IPS DF 4.7 (cell line): ENCODE measurements around the gene GTF2A1.
"Not testable (repeated sequence)": the region's sequence is repeated elsewhere in the genome, so short reads cannot be mapped to it uniquely, and the experiment has no call there.

Source experiments
- DNase-seq: peaks from one replicate; pipeline ENCODE4 v3.0.0-alpha.2; 2013; ENCODE audit warnings: low spot score; ENCODE audit errors: extremely low read depth

GTF2A1 gene

DNA sequence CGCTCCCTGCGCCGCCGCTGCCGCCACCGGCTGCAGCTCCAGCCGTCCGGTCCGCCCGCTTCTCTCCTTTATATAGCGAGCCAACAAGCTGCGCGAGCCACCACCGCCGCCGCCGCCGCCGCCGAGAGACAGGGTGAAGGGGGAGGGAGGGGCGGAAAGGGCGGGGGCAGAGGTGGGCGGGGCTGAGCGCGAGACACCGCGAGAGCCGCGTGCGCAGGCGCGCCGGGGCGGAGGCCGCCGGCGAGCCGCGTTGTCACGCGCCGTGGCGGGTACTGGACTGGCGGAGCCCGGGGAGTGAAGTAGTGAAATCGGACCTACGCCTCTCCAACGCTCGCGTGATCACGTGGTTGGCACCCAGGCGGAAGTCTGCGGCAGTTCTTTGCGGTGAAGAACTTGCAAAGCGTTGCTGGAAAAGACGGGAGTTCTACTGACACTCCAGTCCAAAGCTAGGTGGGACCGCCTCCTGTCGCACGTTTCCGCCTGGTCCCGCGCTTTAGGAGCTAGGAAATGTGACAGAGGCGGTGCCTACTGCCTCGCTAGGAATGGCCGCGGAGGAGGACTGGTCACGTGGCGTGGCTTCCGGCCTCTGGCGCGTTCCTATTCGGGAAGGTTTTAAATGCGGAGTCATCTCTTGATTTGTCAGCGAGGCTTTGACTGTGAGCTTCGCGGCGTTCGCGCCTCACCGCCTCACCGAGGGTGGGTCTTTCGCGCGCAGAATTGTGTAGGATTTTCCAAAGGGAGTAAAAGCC is at the start of gene GTF2A1:
Gene GTF2A1 (minus strand): TSS at position 130 of the 749 bp plus-strand sequence. CDS start 441 bp downstream, outside the sequence.
- DNase-seq = peak; percentile 69

DNA sequence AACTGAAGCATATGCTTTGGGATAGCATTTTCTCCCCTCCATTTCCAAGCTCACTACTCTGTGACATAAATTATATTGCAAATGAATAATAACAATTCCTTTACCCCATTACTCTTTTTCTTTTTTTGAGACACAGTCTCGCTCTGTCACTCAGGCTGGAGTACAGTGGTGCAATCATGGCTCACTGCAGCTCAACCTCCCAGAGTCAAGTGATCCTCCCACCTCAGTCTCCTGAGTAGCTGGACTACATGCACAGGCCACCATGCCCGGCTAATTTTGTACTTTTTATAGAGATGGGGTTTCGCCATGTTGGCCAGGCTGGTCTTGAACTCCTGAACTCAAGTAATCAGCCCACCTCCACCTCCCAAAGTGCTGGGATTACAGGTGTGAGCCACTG is 49.2 kb upstream of the GTF2A1 start:
- DNase-seq = no peak

DNA sequence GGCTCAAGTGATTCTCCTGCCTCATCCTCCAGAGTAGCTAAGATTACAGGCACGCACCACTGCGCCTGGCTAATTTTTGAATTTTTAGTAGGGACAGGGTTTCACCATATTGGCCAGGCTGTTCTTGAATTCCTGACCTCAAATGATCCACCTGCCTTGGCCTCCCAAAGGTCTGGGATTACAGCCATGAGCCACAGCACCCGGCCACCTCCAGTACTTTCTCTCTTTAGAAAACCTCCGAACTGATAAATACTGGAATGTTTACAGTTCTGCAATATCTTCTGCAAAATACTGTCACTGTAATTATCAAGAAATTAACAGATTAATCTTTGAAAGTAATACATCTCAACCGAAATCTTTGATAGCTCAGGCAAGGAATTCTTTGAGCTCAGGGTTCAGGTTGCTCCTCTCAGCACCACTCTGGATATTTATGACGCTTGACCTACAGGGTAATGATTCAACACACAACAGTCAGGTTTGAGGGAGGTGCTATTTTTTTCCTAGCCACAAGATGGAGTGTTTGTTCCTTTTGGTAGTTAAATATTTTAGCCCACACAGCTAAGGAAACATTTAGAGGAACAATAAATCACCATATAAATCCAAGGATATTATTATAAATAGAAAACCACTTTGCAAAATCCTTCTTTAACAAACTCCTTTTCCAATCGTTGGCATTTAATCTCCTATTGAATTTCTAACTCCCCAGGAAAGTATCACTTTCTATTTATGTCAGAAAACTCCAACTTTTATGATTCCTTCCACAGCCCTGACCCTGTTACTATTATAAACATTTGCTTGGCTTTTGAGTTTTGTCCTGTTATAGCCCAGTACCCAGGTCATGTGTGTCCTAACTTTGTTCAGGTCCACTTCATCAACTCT is 48.6 kb upstream of the GTF2A1 start:
- peak; percentile 44 for DNase-seq

DNA sequence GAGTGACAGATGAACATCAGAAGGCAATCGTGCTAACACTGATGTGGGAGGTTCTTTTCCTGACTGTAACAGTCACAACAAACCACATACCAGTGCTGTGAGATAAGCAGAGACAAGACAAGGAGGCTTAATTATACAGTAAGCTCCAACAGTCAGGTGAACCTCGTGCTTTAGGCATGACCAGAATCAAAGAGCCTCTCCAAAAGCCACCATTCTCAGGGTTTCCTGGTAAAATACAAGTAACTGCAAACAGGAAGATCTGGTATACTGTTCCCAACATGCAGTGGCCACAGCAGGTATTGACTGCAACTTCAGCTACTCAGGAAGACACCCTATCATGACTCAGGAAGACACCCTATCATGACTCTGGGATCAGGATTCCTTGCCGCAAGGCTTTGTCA is 47.3 kb upstream of the GTF2A1 start:
- DNase-seq = no peak

DNA sequence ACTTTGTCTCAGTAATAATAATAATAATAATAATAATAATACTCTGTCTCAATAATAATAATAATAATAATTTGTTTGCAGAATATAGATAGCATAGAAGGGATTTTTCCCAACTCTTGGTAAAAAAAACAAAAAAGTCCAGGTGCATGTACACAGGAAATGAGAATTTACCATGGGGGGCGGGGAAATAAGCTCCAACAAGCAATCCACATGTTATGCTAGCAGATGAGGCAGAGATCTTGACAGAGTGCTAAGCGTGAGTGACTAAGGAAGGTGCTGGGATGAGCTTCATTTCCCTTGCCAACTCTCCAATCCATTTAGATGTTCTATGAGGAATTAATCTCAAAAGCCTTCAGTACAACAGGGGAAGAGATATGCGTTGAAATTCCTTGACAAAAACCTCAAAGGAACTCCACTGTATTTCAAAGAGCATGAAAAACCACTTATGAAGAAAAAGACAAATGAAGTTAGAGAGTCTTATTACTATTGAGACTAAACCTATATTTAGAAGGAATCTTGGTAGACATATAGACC is 44.9 kb upstream of the GTF2A1 start:
- no peak for DNase-seq

DNA sequence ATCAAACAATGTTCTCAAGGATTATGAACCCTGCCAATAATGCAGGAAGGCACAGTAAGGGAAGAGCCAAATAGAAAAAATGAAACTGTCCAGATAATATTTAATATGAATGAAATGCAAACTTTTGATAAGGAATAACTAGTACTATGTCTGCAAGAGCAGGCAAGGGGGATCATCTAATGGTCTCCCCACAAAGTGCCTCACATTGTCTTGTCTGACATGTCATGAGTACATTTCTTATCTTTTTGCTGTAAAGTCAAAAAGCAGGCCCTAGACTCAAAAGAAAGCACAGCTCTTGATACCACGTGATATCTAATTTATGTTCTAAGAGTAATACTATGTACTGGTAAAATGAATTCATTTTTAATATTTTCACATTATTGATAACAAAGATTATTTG is 43.9 kb upstream of the GTF2A1 start:
- no peak for DNase-seq

DNA sequence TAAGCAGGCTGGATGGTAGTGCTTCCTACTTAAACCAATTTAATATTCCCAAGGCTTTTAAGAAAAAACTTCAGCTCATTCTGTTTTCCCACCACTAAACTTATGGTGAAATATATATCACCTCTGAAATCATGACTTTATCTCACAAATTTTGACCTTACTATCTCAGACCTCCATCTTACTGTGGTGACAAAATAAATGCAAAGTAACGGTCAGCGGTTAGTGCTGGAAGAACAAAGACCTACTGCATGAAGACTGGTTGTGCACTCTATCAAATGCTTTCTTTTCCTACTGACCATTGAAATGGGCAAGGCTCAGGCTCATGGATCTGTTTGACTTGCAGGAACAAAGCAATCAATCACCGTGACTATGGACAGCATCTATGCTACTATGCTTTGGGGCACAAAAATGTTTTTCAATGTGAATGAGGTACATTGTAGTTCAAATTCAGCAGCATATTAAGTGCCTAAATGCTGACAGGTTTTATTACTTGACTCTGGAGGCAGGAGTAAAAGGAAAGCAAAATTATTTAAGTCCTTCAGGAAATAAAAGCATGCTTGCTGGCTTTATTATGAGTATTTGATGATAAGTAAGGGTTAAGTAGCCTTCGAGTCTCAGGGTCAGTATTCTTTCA is 43.1 kb upstream of the GTF2A1 start:
- DNase-seq = no peak

DNA sequence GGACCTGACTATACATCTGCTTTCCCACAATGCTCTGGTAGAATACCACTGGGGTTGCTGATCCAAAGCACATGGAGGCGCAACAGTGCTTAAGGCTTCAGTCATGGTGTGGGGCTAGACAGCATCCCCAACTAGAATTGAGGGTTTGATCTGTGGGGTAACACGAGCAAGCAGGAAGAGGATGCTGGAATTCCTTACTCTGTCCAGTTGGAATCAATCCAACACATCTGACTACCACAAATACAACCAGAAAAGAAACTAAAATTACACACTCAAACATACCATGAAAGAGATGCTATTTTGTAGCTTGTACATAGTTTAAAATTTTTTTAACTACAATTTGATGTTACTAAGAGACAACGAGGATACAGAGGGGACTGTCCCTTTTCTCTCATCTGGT is 40.4 kb upstream of the GTF2A1 start:
- DNase-seq = no peak

DNA sequence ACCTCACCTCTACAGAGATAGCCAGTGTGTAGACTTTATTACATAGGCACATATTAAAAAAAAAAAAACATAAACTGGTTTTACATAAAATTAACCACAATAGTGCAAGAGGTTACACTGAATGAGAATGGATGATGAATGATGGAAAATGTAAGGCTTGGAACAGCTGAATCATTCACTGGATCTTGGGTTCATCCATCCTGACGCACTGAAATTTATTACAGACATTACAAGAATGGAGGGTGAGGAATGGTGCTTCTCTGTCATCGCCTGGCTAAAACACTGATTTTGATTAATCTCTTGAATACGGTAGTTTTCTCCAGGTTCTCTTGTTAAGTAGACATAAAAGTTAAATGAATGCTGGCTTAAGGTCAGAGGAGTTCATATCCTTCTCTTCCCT is 40.0 kb upstream of the GTF2A1 start:
- DNase-seq = no peak

DNA sequence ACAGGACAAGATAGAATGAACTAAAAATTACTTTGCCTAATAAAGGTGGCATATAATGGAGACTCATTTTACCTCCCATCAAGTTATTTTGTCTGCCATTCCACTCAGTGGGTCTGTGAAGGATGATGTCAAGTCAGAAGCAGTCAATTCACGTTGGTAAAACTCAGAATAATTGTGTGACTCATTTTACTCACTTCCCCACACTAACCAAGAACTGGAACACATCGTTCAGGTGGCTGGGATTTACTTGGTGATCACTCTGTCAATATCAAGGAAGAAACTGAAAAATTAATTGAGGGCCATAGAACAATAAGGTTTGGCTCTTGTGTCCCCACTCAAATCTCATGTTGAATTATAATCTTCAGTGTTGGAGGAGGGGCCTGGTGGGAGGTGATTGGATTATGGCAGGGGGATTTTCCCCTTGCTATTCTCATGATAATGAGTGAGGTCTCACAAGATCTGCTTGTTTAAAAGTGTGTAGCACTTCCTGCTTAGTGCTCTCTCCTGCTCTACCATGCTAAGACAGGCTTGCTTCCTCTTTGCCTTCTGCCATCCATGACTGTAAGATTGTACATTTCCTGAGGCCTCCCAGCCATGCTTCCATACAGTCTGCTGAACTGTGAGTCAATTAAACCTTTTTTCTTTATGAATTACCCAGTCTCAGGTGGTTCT is 35.7 kb upstream of the GTF2A1 start:
- no peak for DNase-seq

DNA sequence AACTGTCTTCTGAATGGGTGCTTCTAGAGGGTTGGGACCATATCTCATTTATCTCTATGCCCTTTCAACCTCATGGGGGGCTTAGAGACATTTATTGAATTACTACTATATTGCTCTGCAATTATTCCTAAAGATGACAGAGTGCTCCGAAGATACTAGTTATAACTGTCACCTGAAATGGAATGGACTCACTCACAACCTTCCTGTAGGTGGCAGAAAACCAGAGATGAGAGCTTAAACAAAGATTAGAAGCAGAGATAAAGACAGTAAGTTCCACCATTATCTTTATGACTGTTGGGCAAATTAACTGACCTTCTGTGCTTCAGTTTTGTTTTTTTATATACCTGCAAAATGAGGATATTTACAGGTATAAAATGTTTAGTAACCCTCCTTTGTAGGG is 31.5 kb upstream of the GTF2A1 start:
- DNase-seq = no peak

DNA sequence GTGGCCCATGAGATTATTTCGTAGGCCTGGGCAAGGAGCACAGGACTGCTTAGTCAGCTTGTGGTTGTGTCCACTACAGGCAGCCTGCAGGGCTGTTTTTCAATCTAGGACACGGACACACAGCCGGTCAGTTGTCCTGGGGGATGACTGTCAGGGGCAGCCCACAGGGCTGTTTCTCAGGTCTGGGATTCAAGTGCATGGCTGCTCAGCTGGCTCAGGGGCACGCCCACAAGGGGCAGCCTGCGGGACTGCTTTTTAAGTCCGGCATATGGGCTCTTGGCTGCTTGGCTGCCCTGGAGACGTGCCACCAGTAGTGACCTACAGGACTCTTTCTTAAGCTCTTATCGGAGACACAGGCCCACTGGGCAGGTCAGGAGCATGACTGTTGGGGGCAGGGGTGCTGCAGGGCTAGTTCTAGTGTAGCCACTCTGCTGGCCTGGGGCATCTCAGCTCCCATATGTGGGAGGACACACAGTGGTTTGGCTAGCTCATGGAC is 26.6 kb upstream of the GTF2A1 start:
- no peak for DNase-seq

DNA sequence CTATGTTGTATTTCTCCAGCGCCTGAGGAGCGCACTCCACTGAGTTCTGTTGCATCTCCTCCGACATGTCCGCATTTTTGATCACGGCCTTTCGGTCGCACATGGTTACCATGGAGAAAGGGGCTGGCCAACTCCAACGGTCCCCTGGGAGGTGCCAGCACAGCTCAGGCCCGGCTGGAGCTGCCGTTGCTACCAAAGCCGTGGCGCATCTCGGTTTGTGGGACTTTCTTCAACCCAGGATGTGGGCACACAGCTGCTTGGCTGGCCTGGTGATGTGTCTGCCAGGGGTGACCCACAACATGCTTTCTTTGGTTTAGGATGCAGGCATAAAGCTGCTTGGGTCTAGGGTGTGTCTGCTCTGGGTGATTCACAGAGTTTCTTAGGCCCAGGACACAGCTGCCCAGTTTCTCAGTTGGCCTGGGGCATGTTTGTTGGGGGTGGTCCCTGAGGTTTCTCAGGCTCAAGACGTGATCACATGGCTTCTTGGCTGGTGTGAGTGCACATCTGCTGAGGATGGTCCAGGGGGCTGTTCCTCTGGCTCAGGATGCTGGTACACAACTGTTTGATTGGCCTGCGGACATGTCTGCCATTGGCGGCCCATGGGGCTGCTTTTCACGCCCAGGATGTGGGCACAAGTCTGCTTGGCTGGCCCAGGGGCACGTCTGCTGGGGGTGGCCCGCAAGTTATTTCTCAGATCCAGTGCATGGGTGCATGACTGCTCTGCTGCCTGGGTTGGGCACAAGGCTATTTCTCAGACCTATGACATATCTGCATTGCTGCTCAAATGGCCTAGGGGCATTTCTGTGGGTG is 25.9 kb upstream of the GTF2A1 start:
- no peak for DNase-seq

DNA sequence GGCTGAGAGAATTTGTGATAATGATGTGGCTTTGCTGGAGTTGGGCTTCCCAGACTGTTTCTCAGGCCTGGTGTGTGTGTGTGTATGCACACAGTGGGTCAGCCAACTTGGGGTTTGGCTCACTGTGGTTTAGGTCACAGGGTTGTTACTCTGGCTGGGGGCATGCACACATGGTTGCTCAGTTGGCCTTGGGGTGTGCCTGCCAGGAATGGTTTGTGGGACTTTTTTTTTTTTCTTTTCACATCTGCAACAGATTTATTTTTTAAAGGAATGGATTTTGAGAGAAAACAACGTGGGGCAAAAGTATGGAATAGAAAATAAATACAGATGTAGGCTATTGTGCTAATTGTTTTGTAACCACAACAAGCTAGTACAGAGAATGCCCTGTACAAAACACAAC is 25.0 kb upstream of the GTF2A1 start:
- DNase-seq = no peak

DNA sequence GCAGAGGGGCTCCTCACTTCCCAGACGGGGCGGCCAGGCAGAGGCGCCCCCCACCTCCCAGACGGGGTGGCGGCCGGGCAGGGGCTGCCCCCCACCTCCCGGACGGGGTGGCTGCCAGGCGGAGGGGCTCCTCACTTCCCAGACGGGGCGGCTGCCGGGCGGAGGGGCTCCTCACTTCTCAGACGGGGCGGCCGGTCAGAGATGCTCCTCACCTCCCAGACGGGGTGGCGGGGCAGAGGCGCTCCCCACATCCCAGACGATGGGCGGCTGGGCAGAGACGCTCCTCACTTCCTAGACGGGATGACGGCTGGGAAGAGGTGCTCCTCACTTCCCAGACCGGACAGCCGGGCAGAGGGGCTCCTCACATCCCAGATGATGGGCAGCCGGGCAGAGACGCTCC is 23.7 kb upstream of the GTF2A1 start:
- not testable (repeated sequence) for DNase-seq

DNA sequence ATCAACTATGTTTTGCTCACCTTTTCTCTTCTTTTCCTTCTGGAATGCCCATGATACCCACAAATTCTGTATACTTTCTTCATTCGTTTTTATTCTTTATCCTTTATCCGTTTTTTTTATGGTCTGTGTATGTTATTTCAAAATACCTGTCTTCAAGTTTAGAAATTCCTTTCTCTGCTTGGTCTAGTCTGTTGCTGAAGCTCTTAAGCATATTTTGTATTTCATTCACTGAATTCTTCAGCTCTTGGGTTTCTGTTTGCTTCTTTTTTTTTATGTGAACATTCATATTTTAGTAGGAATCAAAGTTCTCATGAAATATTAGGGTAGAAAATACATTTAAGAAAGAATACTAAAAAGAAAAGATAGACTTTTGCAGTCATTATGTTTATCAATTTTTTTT is 22.7 kb upstream of the GTF2A1 start:
- DNase-seq = no peak

DNA sequence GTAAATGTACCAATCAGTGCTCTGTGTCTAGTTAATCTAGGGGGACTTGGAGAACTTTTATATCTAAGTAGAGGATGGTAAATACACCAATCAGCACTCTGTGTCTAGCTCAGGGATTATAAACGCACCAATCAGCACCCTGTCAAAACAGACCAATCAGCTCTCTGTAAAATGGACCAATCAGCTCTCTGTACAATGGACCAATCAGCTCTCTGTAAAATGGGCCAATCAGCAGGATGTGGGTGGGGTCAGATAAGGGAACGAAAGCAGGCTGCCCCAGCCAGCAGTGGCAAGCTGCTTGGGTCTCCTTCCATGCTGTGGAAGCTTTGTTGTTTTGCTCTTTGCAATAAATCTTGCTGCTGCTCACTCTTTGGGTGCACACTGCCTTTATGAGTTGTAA is 16.1 kb upstream of the GTF2A1 start:
- DNase-seq = not testable (repeated sequence)

DNA sequence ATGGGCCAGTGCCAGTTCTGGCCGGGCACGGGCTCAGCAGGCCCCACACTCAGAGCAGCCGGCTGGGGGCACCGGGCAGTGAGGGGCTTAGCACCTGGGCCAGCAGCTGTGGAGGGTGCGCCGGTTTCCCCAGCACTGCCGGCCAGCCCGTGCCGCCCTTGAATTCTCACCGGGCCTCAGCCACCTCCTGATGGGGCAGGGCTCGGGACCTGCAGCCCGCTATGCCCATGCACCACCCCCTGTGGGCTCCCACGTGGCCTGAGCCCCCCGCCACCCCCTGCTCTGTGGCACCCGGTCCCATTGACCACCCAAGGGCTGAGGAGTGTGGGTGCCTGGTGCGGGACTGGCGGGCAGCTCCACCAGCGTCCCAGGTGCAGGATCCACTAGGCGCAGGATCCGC is 15.4 kb upstream of the GTF2A1 start:
- no peak for DNase-seq

DNA sequence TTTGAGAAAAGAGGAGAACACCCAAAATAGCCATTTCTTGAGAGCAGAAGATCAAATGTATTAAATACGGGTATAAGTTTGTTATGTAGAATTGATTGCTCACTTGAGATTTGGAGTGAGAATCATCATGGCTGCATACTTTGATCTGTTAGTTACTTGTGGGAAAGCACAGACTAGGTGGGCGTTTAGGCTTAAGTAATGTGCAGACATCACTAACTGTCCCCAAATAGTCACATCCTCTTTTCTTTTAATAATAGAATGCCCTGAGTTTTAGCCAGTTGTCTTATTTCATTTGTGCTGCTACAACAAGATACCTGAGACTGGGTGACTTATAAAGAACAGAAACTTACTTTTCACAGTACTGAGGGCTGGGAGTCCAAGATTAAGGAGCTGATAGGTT is 14.3 kb upstream of the GTF2A1 start:
- DNase-seq = no peak

DNA sequence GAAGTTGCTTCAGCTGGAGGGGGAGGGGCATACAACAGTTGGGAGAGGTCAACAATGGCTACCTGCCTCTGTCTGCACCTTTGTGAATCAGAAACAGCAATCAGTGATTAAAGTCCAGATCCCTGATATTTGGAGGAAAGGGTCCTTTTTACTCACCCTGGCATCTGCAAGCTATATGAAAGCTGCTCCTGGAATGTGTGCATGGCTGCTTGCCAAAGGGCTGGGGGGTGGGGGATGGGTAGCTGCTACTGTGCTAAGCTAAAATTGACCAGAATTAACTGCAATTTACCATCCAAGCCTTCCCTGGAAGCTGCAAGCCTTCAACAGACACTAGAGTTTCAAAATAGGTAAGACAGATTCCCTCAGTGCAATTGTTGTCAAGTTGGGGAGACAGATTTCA is 13.5 kb upstream of the GTF2A1 start:
- DNase-seq = no peak
